ENCODE results near the gene CFAP251.
"Not testable (repeated sequence)": the region's sequence is repeated elsewhere in the genome, so short reads cannot be mapped to it uniquely, and the experiment has no call there.

The CFAP251 gene

GRCh38 chr12:122030424-122031035 lies 112.1 kb downstream of the CFAP251 start:
- DNase-seq = no peak

GRCh38 chr12:122031342-122032216 lies 113.2 kb downstream of the CFAP251 start:
- DNase-seq = no peak

GRCh38 chr12:122032580-122032979 lies 114.2 kb downstream of the CFAP251 start:
- DNase-seq = no peak

DNA sequence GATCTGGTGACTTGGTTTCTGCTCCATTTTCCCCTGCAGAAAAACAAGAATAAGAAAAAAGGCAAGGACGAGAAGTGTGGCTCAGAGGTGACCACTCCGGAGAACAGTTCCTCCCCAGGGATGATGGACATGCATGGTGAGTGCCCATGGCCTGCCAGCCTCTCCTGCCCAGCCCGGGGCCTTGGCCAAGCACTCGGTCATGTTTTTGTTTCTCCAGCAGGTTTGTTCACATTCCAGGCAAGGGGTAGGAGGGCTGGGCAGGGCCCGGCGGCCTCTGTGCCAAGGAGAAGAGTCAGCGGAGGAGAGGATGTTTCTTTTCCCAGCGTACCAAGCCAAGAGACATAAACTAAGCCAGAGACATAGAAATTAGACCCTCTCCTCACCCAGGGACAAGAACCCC lies 116.9 kb downstream of the CFAP251 start:
- DNase-seq = no peak

DNA sequence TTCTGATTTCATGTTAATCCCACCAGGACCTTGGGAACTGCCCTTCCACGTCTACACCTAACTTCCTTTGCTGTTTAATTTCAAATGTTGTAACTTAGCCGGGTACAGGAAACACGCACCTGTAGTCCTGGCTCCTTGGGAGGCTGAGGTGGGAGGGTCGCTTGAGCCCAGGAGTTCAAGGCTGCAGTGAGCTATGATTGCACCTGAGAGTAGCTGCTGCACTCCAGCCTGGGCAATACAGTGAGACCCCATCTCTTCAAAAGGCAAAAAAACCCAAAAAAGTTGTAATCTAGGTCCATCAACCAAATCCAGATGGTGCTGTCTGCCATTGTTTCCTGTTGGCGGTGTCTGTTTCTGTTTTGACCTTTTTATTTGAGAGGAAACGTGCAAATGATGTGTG lies 117.8 kb downstream of the CFAP251 start:
- DNase-seq = no peak

- DNase-seq = no peak
Measured at GRCh38 chr12:122040579-122041386, 122.4 kb downstream of the CFAP251 start.

DNA sequence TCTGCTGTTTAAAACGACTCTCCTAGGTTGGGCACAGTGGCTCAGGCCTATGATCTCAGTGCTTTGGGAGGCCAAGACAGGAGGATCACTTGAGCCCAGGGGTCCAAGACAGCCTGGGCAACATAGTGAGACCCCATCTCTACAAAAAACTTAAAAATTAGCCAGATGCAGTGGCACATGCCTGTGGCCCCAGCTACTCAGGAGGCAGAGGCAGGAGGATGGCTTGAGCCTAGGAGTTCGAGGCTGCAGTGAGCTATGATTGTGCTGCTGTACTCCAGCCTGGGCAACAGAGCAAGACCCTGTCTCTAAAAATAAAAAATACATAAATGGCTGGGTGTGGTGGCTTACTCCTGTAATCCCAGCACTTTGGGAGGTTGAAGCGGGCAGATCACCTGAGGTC lies 123.1 kb downstream of the CFAP251 start:
- not testable (repeated sequence) for DNase-seq

DNA sequence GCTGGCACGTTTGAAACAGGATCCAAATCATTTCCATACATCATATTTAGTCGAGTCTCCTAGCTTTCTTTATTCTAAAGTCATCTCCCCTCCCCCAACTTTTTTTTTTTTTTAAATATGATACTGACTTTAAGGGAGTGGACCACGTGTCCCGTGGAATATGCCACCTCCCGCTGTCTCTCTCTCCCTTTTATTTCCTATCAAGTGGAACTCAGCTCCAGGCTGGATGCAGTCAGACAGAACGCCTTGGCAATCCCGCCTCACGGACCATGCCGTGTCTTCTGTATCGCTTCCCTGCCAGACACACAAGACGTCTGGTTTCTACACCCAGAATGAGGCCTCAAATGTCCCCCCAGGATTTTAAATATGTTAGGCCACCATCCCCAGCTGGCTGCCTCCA lies 124.5 kb downstream of the CFAP251 start:
- DNase-seq = no peak

DNA sequence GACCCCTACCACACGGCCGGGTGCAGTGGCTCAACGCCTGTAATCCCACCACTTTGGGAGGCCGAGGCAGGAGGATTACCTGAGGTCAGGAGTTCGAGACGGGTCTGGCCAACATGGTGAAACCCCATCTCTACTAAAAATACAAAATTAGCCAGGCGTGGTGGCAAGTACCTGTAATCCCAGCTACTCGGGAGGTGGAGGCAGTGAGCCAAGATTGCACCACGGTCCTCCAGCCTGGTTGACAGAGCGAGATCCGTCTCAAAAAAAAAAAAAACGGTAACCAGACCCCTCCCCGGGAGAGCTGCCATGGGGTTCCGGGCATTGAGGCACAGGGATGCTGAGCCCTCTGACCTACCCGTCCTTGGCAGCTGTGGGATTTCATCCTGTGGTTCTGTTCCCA lies 125.1 kb downstream of the CFAP251 start:
- DNase-seq = no peak

GRCh38 chr12:122045262-122045661 lies 126.9 kb downstream of the CFAP251 start:
- no peak for DNase-seq

GRCh38 chr12:122046145-122046544 lies 127.8 kb downstream of the CFAP251 start:
- DNase-seq = no peak

- no peak for DNase-seq
Measured at GRCh38 chr12:122048151-122048550, 129.8 kb downstream of the CFAP251 start.

DNA sequence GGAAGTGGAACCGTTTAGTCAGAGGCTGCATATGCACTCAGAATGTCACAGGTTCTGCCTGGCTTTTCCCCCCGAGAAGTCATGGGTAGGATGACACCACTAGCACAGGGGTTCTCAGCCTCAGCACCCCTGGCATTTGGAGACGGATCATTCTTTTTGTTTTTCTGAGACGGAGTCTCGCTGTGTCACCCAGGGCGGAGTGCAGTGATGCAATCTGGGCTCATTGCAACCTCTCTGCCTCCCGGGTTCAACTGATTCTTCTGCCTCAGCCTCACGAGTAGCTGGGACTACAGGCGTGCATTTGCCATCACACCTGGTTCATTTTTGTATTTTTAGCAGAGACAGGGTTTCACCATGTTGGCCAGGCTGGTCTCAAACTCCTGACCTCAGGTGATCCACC lies 131.4 kb downstream of the CFAP251 start:
- DNase-seq = no peak

- DNase-seq = no peak
Measured at GRCh38 chr12:122050706-122051105, 132.3 kb downstream of the CFAP251 start.

- DNase-seq = no peak
Measured at GRCh38 chr12:122051231-122051876, 133.0 kb downstream of the CFAP251 start.

DNA sequence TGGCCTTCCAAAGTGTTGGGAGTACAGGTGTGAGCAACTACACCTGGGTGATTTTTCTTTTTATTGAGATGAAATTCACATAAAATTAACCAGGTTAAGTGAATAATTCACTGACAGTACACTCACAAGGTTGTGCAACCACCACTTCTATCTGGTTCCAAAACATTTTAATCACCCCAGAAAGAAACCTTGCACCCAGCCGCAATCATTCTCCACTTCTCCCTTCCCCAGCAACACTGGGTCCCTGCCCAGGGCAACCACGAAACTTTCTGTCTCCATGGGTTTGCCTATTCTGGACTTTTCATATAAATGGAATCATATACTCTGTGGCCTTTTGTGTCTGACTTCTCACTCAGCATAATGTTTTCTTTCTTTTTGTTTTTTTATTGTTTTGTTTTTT lies 133.9 kb downstream of the CFAP251 start:
- DNase-seq = no peak

Measured in midbrain (tissue), 1 donor.